DOHH2 (cell line): ENCODE results near the gene TPRA1.

Experiments
- CTCF ChIP-seq: fragments of 200-600 bp; sonication (generic); IDR thresholded peaks from one replicate; pipeline ENCODE4 v1.5.1; 2014; ENCODE audit warnings: antibody characterized with exemption, mild to moderate bottlenecking, low read depth, low read length; ENCODE audit not compliant: poor library complexity, severe bottlenecking
- EZH2phosphoT487 ChIP-seq: fragments of 200-600 bp; sonication (generic); IDR thresholded peaks from 2 replicates; pipeline ENCODE4 v1.6.1; 2017; ENCODE audit warnings: borderline replicate concordance, mild to moderate bottlenecking, antibody characterized with exemption, low read length, moderate library complexity, mixed read lengths

GRCh38 chr3:127604546-127605165, 14.1 kb upstream of the TPRA1 start:
- TF ChIP-seq CTCF, result no peak
- TF ChIP-seq EZH2phosphoT487, result no peak
